NB4 (cell line): Measurements from ENCODE around the gene PSD.

Source experiments
- MAX ChIP-seq: IDR thresholded peaks from 2 replicates; pipeline ENCODE4 v1.6.1; 2011; ENCODE audit warnings: low read depth, low read length
- TF ChIP-seq, protein P1 (sequence below): IDR thresholded peaks from one replicate; pipeline ENCODE4 v1.5.1; 2012; ENCODE audit warnings: low read depth, low read length

- no peak for TF ChIP-seq MAX
- TF ChIP-seq, protein P1, sequence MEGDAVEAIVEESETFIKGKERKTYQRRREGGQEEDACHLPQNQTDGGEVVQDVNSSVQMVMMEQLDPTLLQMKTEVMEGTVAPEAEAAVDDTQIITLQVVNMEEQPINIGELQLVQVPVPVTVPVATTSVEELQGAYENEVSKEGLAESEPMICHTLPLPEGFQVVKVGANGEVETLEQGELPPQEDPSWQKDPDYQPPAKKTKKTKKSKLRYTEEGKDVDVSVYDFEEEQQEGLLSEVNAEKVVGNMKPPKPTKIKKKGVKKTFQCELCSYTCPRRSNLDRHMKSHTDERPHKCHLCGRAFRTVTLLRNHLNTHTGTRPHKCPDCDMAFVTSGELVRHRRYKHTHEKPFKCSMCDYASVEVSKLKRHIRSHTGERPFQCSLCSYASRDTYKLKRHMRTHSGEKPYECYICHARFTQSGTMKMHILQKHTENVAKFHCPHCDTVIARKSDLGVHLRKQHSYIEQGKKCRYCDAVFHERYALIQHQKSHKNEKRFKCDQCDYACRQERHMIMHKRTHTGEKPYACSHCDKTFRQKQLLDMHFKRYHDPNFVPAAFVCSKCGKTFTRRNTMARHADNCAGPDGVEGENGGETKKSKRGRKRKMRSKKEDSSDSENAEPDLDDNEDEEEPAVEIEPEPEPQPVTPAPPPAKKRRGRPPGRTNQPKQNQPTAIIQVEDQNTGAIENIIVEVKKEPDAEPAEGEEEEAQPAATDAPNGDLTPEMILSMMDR, result no peak
These were observed 33.8 kb downstream of the PSD start for GRCh38 chr10:102384606-102385429.
